HG02943 (cell line): Measurements from ENCODE around the gene DDX54.

Source experiments
- ATAC-seq: cut with Tn5 transposase; IDR thresholded peaks from one replicate; pipeline ENCODE4 v1.9.1; 2021; ENCODE audit warnings: mild to moderate bottlenecking, low read depth, moderate library complexity; ENCODE audit not compliant: unreplicated experiment

DDX54 gene, protein sequence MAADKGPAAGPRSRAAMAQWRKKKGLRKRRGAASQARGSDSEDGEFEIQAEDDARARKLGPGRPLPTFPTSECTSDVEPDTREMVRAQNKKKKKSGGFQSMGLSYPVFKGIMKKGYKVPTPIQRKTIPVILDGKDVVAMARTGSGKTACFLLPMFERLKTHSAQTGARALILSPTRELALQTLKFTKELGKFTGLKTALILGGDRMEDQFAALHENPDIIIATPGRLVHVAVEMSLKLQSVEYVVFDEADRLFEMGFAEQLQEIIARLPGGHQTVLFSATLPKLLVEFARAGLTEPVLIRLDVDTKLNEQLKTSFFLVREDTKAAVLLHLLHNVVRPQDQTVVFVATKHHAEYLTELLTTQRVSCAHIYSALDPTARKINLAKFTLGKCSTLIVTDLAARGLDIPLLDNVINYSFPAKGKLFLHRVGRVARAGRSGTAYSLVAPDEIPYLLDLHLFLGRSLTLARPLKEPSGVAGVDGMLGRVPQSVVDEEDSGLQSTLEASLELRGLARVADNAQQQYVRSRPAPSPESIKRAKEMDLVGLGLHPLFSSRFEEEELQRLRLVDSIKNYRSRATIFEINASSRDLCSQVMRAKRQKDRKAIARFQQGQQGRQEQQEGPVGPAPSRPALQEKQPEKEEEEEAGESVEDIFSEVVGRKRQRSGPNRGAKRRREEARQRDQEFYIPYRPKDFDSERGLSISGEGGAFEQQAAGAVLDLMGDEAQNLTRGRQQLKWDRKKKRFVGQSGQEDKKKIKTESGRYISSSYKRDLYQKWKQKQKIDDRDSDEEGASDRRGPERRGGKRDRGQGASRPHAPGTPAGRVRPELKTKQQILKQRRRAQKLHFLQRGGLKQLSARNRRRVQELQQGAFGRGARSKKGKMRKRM

GRCh38 chr12:113185180-113186032, at the start of gene DDX54, which contains the start of gene RITA1:
TSS of gene DDX54 (minus strand) at chr12:113185478. CDS start at chr12:113185451, 27 bp downstream.
TSS of gene RITA1 (plus strand) at chr12:113185721. CDS start at chr12:113186747, 1,026 bp downstream.
- peak; percentile 48 for ATAC-seq

DNA sequence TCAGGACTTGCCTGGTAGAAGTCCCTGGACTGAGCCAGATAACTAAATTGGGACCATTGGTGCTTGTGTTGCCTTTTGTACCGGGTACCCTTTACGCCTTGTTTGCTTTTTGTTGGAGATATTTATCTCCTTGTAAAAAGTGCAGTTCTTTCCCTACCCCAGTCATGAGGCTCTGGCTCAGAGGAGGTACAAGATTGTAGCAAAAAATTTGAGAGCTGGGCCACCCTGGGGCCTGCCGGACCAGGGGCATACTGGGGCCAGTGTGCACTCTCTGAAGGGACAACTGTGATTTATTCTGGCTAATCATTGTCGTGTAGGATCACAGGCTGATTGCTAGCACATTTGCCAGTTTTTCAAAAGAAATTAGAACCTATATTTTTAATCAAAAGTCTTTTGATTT, 49.2 kb upstream of the DDX54 start:
- ATAC-seq, result no peak

DNA sequence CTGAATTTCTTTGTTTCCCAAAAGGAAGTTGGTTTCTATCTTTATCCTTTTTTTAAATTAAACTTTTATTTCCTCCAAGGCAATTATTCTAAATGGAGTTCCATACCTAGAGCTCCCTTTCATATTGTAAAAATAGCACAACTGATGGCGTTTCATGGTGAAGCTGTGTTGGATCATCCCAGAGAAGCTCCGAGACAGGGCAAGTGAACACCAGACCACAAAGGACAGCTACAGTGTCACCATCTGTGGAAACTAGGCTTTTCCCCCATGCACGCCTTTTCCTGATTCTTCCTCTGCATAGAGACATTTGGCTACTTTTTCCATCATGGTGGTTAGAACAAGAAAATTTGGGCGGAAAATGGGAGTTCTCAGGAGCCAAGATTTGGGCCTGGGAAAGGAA, 48.7 kb upstream of the DDX54 start:
- ATAC-seq, result no peak

- ATAC-seq, result peak; percentile 71
These were observed 47.7 kb upstream of the DDX54 start for GRCh38 chr12:113232840-113233585.

DNA sequence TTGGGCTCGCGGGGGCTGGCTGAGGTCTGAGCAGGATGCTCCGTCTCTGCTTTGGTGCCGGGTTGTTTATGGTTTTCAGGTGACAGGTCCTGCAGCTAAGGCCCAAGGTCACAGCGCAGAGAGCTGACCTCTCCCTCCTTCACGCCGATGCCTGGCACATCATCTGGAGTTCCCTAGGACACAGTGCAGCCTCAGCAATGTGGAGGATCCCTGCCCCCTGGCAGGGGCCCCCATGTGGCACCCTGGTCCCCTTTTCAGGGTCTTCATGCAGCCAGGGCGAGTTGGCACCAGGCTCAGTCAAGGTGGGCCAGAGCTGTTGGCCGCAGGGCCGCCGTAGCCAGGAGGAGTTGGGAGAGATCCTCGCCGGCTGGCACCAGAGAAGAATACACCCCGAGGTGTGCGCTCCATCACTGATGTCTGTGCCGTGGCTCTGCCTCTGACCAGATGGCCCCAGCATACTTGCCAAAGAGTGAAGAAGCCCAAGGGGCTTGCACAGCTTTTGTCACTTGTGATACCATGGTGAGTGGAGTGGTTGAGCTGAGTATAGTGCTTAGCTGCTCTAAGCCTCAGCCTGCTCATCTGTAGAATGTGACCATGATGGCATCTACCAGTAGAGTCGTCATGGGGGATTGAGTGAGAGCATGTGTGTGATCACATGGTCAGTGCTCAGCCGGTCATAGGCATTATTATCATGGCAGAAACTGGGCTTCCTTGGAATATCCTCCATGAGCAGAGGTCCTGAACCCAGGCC, 47.0 kb upstream of the DDX54 start:
- no peak for ATAC-seq

DNA sequence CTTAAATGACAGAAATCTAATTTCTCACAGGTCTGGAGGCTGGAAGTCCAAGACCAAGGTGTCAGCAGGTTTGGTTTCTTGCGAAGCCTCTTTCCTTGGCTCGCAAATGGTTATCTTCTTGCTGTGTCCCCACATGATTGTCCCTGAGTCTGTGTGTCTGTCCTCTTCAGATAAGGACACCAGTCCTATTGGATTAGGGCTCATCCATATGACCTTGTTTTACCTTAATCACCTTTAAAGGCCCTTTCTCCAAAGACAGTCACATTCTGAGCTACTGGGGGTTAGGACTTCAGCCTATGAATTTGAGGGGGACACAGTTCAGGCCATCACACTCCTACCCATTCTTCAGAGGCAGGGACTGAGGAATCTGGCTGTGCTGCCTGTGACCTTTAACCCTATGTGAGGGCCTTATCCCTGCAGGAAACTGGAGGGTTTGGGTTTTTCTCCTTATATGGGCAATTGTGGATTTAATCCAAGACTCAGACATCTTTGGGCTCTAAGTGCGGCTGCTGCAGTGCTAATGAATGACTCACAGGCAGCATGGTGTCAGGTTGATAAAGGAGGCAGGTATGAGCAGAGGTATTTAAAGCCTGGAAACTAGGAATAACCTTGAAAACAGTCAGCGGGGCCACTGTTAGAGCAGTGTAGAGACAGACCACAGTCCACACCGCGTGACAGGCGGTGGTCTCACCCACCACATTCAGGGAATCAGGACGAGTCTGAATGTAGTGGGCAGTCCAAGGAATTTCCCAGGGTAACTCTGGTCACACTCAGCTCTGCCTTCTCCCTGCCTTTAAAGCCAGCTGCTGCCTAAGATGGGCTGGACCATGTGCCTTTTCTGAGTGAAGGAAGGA, 46.2 kb upstream of the DDX54 start:
- ATAC-seq, result no peak

DNA sequence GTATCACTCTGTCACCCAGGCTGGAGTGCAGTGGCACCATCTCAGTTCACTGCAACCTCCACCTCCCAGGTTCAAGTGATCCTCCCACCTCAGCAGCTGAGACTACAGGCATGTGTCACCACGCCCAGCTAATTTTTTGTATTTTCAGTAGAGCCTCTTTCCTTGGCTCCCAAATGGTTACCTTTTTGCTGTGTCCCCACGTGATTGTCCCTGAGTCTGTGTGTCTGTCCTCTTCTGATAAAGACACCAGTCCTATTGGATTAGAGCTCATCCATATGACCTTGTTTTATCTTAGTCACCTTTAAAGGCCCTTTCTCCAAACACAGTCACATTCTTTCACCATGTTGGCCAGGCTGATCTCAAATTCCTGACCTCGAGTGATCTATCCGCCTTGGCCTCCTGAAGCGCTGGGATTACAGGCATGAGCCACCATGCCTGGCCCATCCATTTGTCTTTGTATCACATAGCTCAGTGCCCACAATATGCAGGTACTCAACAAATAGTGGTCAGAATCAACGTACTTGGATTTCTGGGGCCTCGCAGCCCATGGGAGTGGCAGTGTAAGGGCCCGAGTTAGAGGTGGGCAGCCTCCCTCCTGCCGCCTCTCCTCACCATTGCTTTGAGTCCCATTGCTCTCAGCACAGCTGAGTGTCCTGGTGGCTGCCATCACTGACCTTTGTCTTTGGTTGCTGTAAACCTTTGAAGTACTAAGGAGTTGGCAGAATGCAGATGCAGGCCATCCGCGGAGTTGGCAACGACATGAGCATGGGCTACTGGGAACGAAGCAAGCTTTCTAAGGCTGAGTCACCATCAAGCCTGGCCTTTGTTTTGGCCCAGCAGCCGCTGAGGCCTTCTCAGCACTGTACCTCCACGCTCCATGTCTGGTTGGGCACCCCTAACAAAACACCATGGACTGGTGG, 45.3 kb upstream of the DDX54 start:
- no peak for ATAC-seq

DNA sequence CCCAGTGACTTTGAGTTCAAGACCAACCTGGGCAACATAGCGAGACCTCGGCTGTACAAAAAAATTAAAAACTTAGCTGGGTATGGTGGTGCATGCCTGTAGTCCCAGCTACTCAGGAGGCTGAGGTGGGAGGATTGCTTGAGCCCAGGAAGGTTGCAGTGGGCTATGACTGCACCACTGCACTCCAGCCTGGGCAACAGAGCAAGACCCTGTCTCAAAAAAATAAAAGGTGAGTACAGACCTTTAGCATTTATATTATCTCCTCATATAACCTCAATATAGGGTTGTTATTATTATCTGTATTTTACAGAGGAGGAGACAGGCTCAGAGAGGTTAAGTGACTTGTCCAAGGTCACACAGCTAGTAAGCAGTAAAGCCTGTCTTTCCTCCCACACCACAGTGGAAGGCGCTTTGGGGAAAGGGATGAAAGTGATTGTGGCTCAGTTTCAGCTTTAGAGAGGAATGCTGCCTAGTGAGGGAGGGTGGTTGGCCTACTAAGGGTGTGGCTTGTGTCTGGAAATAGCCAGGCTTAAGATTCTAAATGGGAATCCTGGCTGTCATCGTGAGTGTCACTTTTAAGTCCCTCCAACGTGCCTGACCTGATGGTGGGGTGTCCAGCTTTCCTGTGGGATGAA, 43.2 kb upstream of the DDX54 start:
- ATAC-seq, result no peak

- ATAC-seq, result no peak
These were observed 42.6 kb upstream of the DDX54 start for GRCh38 chr12:113227686-113228391.

DNA sequence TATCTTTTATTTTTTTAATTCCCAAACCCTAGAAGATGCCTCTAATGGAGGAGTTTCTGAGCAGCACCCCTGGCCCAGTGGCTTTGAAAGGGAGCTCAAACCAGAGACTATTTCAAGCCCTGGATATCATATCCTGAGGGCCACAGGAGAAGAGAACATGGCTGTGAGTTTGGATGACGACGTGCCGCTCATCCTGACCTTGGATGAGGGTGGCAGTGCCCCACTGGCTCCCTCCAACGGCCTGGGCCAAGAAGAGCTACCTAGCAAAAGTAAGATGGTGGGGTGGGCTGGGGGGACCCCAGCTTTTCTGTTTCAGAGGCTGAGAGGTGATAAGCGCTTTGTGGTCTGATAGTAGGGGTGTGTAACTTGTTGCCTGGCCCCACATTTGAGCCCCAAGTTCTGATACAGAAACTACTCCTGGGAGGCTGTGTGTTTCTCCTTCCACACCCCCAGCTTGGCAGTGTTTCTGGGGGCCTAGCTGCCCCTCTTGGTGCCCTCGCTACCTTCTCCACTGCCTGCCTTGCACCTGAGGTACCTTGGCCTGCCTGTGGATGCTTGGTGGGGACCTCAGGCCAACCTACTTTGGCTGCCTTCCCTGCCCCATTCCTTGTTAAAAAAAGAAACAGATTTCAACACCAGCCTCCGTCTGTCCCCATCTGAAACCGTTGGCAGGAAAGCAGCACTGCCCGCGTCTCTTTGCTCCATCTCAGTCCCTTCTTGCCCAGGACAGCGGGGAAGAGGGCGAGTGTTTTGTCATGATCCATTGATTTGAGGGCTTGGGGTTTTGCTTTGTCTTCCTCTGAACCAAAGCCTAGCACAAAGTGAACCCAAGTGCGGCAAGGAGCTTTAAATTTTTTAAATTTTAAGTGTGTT, 41.7 kb upstream of the DDX54 start:
- ATAC-seq, result no peak

GRCh38 chr12:113224955-113225354, 39.7 kb upstream of the DDX54 start:
- ATAC-seq, result no peak

DNA sequence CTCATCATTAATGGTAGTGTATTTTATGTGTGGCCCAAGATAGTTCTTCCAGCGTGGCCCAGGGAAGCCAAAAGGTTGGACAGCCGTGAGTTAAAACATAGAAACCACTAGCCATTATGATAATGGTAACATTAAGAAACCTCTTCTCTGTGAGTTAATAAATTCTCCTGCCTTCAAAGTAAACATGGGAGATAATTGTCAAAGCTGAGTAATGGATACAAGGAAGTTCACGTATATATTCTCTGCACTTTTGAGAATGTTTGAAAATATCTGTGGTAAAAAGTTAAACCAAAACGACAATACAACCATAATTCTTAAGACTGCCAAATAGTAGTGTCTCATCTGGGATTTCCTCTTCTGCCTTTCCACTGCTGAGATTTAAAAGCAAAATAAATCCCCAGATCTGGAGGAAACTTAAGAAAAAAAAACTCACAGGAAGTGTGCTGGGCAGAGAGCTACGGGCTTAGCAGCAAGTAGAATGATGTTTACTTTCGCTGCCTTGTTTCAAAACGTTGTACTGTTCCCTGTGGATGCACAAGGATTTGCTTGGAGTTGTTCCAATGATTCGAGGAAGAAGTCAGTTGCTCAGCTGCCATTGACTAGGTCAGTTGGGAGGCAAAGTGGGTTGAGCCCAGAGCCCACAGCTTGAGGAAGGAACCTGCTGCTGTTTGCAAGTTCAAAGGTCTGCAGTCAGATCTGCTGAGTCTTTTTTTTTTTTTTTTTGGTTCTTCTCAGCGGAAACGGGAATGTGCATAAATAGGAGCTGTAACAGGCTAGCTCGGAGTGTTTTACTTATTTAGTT, 37.7 kb upstream of the DDX54 start:
- ATAC-seq, result no peak

- ATAC-seq, result no peak
These were observed 36.9 kb upstream of the DDX54 start for GRCh38 chr12:113221997-113222729.
